WTC11 (cell line): ENCODE results near the gene ME2.

Experiments
- ATF2 ChIP-seq: sonication (generic); formaldehyde crosslinking; IDR thresholded peaks from 2 replicates; pipeline ENCODE4 v1.8.1; 2022; ENCODE audit warnings: low read depth, missing genetic modification reagents, borderline replicate concordance
- CREM ChIP-seq: sonication (generic); formaldehyde crosslinking; IDR thresholded peaks from 2 replicates; pipeline ENCODE4 v1.8.1; 2022; ENCODE audit warnings: mild to moderate bottlenecking, missing genetic modification reagents, moderate library complexity
- ETV6 ChIP-seq: sonication (generic); formaldehyde crosslinking; IDR thresholded peaks from 2 replicates; pipeline ENCODE4 v1.8.1; 2022; ENCODE audit warnings: mild to moderate bottlenecking, missing genetic modification reagents
- FOXP1 ChIP-seq: sonication (generic); formaldehyde crosslinking; IDR thresholded peaks from 2 replicates; pipeline ENCODE4 v1.8.0; 2022; ENCODE audit warnings: missing genetic modification reagents, mild to moderate bottlenecking, moderate library complexity, borderline replicate concordance
- SMAD3 ChIP-seq: sonication (generic); formaldehyde crosslinking; IDR thresholded peaks from 2 replicates; pipeline ENCODE4 v1.8.0; 2022; ENCODE audit warnings: missing genetic modification reagents, mild to moderate bottlenecking, borderline replicate concordance
- SP1 ChIP-seq: sonication (generic); formaldehyde crosslinking; conservative IDR thresholded peaks from 2 replicates; pipeline ENCODE4 v1.8.1; 2022; ENCODE audit warnings: missing genetic modification reagents
- TCF7 ChIP-seq: sonication (generic); formaldehyde crosslinking; IDR thresholded peaks from 2 replicates; pipeline ENCODE4 v1.8.0; 2022; ENCODE audit warnings: mild to moderate bottlenecking, low read depth, missing genetic modification reagents, moderate library complexity
- ZNF416 ChIP-seq: fragments of 250-450 bp; sonication (Bioruptor Pico); IDR thresholded peaks from 2 replicates; pipeline ENCODE4 v1.9.0; 2021; ENCODE audit warnings: mild to moderate bottlenecking, inconsistent platforms
- TF ChIP-seq, protein P1 (sequence below): fragments of 200-600 bp; IDR thresholded peaks from 2 replicates; pipeline ENCODE4 v1.8.0; 2022; ENCODE audit warnings: antibody characterized with exemption
- TF ChIP-seq, protein P2 (sequence below): sonication (generic); formaldehyde crosslinking; IDR thresholded peaks from 2 replicates; pipeline ENCODE4 v1.8.0; 2022; ENCODE audit warnings: mild to moderate bottlenecking, missing genetic modification reagents

DNA sequence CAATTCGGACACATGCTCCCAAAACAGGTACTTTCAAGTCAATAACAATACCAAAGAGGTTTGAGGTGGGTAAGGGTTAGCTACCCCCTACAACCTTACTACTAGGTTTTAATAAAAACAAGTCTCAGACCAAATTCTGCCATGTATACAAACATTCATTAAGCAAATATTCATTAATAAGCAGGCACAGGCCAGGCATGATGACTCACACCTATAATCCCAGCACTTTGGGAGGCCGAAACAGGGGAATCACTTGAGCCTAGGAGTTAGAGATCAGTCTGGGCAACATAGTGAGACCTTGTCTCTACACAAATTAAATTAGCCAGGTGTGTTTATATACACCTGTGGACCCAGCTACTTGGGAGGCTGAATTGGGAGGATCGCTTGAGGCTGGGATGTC, 77.2 kb downstream of the ME2 start:
- TF ChIP-seq ATF2 (CRISPR knock-in tag) (no peak), TCF7 (no peak), FOXP1 (CRISPR knock-in tag) (no peak), SMAD3 (CRISPR knock-in tag) (no peak), ETV6 (CRISPR knock-in tag) (no peak), SP1 (CRISPR knock-in tag) (no peak), ZNF416 (no peak), CREM (no peak)
- TF ChIP-seq, protein P1, sequence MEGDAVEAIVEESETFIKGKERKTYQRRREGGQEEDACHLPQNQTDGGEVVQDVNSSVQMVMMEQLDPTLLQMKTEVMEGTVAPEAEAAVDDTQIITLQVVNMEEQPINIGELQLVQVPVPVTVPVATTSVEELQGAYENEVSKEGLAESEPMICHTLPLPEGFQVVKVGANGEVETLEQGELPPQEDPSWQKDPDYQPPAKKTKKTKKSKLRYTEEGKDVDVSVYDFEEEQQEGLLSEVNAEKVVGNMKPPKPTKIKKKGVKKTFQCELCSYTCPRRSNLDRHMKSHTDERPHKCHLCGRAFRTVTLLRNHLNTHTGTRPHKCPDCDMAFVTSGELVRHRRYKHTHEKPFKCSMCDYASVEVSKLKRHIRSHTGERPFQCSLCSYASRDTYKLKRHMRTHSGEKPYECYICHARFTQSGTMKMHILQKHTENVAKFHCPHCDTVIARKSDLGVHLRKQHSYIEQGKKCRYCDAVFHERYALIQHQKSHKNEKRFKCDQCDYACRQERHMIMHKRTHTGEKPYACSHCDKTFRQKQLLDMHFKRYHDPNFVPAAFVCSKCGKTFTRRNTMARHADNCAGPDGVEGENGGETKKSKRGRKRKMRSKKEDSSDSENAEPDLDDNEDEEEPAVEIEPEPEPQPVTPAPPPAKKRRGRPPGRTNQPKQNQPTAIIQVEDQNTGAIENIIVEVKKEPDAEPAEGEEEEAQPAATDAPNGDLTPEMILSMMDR: no peak
- TF ChIP-seq, protein P2, sequence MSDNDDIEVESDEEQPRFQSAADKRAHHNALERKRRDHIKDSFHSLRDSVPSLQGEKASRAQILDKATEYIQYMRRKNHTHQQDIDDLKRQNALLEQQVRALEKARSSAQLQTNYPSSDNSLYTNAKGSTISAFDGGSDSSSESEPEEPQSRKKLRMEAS (CRISPR knock-in tag): no peak
